T-cell (primary cell): ENCODE measurements around the gene CDT1. TPM values are rescaled to one million over a fixed set of nuclear protein-coding genes. Genes with fewer than 3 reads are reported as not detected.

Experiments
- ATAC-seq, 4 experiments: fragments of 200-7000 bp in 3 of 4; fragments of 150-1000 bp in 1 of 4; cut with Tn5 transposase; replicated peaks in 1 of 4; 1 replicate in 3 of 4; 2 replicates in 1 of 4; pipeline ENCODE4 v1.10.0; 2021; ENCODE audit warnings: moderate library complexity in 3 of 4, mild to moderate bottlenecking in 2 of 4, moderate number of reproducible peaks in 1 of 4
- CTCF ChIA-PET, 2 donors: fragments of 300-600 bp; sonication (Branson Sonifier 250); formaldehyde crosslinking; loops; one replicate each; lab custom pipeline; 2022; ENCODE audit warnings: antibody characterized with exemption in 2 of 2; lab: Charles Lee
- POLR2A ChIA-PET, 2 donors: fragments of 300-600 bp; sonication (Branson Sonifier 250); formaldehyde crosslinking; loops; one replicate each; lab custom pipeline; 2022; ENCODE audit warnings: antibody characterized with exemption in 2 of 2; lab: Charles Lee
- DNase-seq, 35 experiments: peaks; one replicate each; pipeline versions ENCODE4 v3.0.0 to v3.0.0-alpha.2; 2013 to 2023
- H3K27ac ChIP-seq: one replicate; pipeline ENCODE4 v1.5.1; 2013; ENCODE audit warnings: low read length
- H3K27me3 ChIP-seq, 2 experiments: replicated peaks in 1 of 2; 1 replicate in 1 of 2; 2 replicates in 1 of 2; pipeline versions ENCODE4 v1.6.1 to v1.7.0; 2013; ENCODE audit warnings: low read length in 1 of 2, mixed read lengths in 1 of 2; ENCODE audit not compliant: control insufficient read depth in 2 of 2, insufficient read depth in 2 of 2; ENCODE audit errors: extremely low read depth in 1 of 2
- H3K36me3 ChIP-seq, 2 donors: 1 replicate in 1 of 2; 2 replicates in 1 of 2; pipeline versions ENCODE4 v1.6.1 to v1.7.0; 2013; ENCODE audit warnings: low read length in 1 of 2; ENCODE audit not compliant: control insufficient read depth in 2 of 2, insufficient read depth in 1 of 2; ENCODE audit errors: extremely low read depth in 1 of 2
- H3K4me1 ChIP-seq, 2 experiments: 1 replicate in 1 of 2; 2 replicates in 1 of 2; pipeline versions ENCODE4 v1.6.1 to v1.7.0; 2013; ENCODE audit warnings: low read length in 2 of 2, mixed read lengths in 1 of 2; ENCODE audit not compliant: insufficient read depth in 2 of 2, control insufficient read depth in 1 of 2; ENCODE audit errors: extremely low read depth in 1 of 2
- H3K4me3 ChIP-seq, 2 donors: 1 replicate in 1 of 2; 2 replicates in 1 of 2; pipeline versions ENCODE4 v1.5.1 to v1.7.0; 2013; ENCODE audit warnings: mild to moderate bottlenecking in 2 of 2, low read length in 1 of 2, moderate library complexity in 1 of 2; ENCODE audit not compliant: control insufficient read depth in 1 of 2; ENCODE audit errors: extremely low read depth in 1 of 2
- H3K9me3 ChIP-seq: 2 replicates; pipeline ENCODE4 v1.7.0; 2013
- H3K27ac Mint-ChIP-seq, 2 donors: one replicate each; pipeline ENCODE4 v1.8.0; 2020 to 2021; ENCODE audit warnings: mild to moderate bottlenecking in 2 of 2, mixed read lengths in 2 of 2
- H3K27me3 Mint-ChIP-seq, 2 donors: one replicate each; pipeline ENCODE4 v1.8.0; 2021 to 2022; ENCODE audit warnings: mixed read lengths in 2 of 2
- H3K36me3 Mint-ChIP-seq: one replicate; pipeline ENCODE4 v1.8.0; 2021; ENCODE audit warnings: mixed read lengths
- H3K4me1 Mint-ChIP-seq, 3 donors: one replicate each; pipeline ENCODE4 v1.8.0; 2020 to 2022; ENCODE audit warnings: mixed read lengths in 3 of 3, mild to moderate bottlenecking in 1 of 3
- H3K4me3 Mint-ChIP-seq, 3 donors: one replicate each; pipeline ENCODE4 v1.8.0; 2020 to 2022; ENCODE audit warnings: mild to moderate bottlenecking in 3 of 3, mixed read lengths in 3 of 3, moderate library complexity in 3 of 3
- H3K9me3 Mint-ChIP-seq, 3 donors: one replicate each; pipeline ENCODE4 v1.8.0; 2020 to 2022; ENCODE audit warnings: mixed read lengths in 3 of 3
- WGBS: methylation state at CpG from one replicate; pipeline ENCODE4 v1.1.5; 2013; ENCODE audit warnings: missing lambda C conversion rate; ENCODE audit not compliant: insufficient coverage; 5-methylcytosine and 5-hydroxymethylcytosine counted together
- total RNA-seq, 35 experiments: library from RNA in 6 of 35; stranded (reverse) in 6 of 35; fragments of 120-200 nt in 1 of 35; gene quantifications; one replicate each; pipeline versions ENCODE4 v1.2.1 to v1.2.4 and lab custom pipeline; 2013 to 2026

CDT1 gene
- total RNA-seq, 5 donors from 2014 or later (not counting 1 experiment from before 2014, with no cell fraction given): 0.93 to 3.7 (median 1.5) TPM

- peak overlapping the region; percentile 84 for H3K27ac Mint-ChIP-seq
- no peaks in the 10 kb centered on the region for H3K36me3 ChIP-seq
- H3K9me3 Mint-ChIP-seq: no peaks in the 10 kb centered on the region
- H3K27ac ChIP-seq: peak overlapping the region; percentile 68
- CTCF ChIA-PET: interaction anchor here (0.5 to 0.6 kb wide), 3 partner anchors 38 to 54 kb away, joined by 3 to 4 read pairs (median 4); no protein-coding TSS in a partner anchor
- POLR2A ChIA-PET: interaction anchor here in 1 of 2 donors (0.6 kb wide), 1 partner anchor 424 kb away, joined by 3 read pairs; no protein-coding TSS in a partner anchor
- ATAC-seq (no peak), DNase-seq (no peak)
- peaks cover 43 to 59% (median 57%) of the 10 kb centered on the region in 3 donors for H3K4me1 Mint-ChIP-seq
- no peaks in the 10 kb centered on the region for H3K27me3 Mint-ChIP-seq
- H3K4me1 ChIP-seq: peaks cover 46 to 79% of the 10 kb centered on the region in 2 experiments
- peak overlapping the region in 1 of 3 donors; percentile 63 for H3K4me3 Mint-ChIP-seq
- H3K36me3 Mint-ChIP-seq: no peaks in the 10 kb centered on the region
- WGBS: 76% methylated on average over 7 of the region's 13 CpGs
- no peaks in the 10 kb centered on the region for H3K27me3 ChIP-seq
- no peaks in the 10 kb centered on the region for H3K9me3 ChIP-seq
- no peak overlapping the region for H3K4me3 ChIP-seq
These were observed 11.5 kb upstream of the CDT1 start for GRCh38 chr16:88792078-88792550.

GRCh38 chr16:88792668-88793250, 10.8 kb upstream of the CDT1 start:
- Mint-ChIP-seq H3K27me3 (no peaks in the 10 kb centered on the region), H3K4me1 (peaks cover 43 to 59% (median 57%) of the 10 kb centered on the region in 3 donors)
- POLR2A ChIA-PET: interaction anchor here in 1 of 2 donors (0.6 kb wide), 1 partner anchor 423 kb away, joined by 3 read pairs; no protein-coding TSS in a partner anchor

GRCh38 chr16:88793251-88793954, 10.2 kb upstream of the CDT1 start:
- H3K27ac Mint-ChIP-seq: peak overlapping the region; percentile 84
- H3K4me1 Mint-ChIP-seq: peaks cover 43 to 58% (median 57%) of the 10 kb centered on the region in 3 donors
- peak in 1 of 4 experiments; percentile 17 for ATAC-seq
- CTCF ChIA-PET: interaction anchor here in 1 of 2 donors (1.1 kb wide), 1 partner anchor 10 kb away, joined by 5 read pairs; no protein-coding TSS in a partner anchor
- Histone ChIP-seq H3K4me1 (peaks cover 46 to 79% of the 10 kb centered on the region in 2 experiments), H3K4me3 (peak overlapping the region; percentile 3 to 29), H3K36me3 (no peaks in the 10 kb centered on the region), H3K27ac (peak overlapping the region; percentile 68), H3K9me3 (no peaks in the 10 kb centered on the region), H3K27me3 (no peaks in the 10 kb centered on the region)
- H3K9me3 Mint-ChIP-seq: no peaks in the 10 kb centered on the region
- POLR2A ChIA-PET: no interaction called here
- WGBS: 47% methylated on average over 28 of the region's 35 CpGs
- no peaks in the 10 kb centered on the region for H3K27me3 Mint-ChIP-seq
- H3K4me3 Mint-ChIP-seq: peak overlapping the region in 2 of 3 donors; percentile 21 to 71
- H3K36me3 Mint-ChIP-seq: no peaks in the 10 kb centered on the region
- DNase-seq: no peak

More at GRCh38 chr16:88792668-88793250, 10.8 kb upstream of the CDT1 start:
- 90% methylated on average over 11 of the region's 12 CpGs for WGBS
- peak overlapping the region in 1 of 2 donors; percentile 29 for H3K4me3 ChIP-seq
- H3K4me1 ChIP-seq: peaks cover 46 to 79% of the 10 kb centered on the region in 2 experiments
- CTCF ChIA-PET: interaction anchor here in 1 of 2 donors (0.6 kb wide), 2 partner anchors 38 to 55 kb away, joined by 3 to 4 read pairs; no protein-coding TSS in a partner anchor
- H3K9me3 ChIP-seq: no peaks in the 10 kb centered on the region
- Mint-ChIP-seq H3K4me3 (peak overlapping the region in 1 of 3 donors; percentile 71), H3K36me3 (no peaks in the 10 kb centered on the region), H3K27ac (peak overlapping the region; percentile 84), H3K9me3 (no peaks in the 10 kb centered on the region)
- H3K27me3 ChIP-seq: no peaks in the 10 kb centered on the region
- DNase-seq (no peak), ATAC-seq (no peak)
- H3K27ac ChIP-seq: peak overlapping the region; percentile 68
- no peaks in the 10 kb centered on the region for H3K36me3 ChIP-seq

GRCh38 chr16:88796278-88796677, 7.3 kb upstream of the CDT1 start:
- H3K36me3 Mint-ChIP-seq: no peaks in the 10 kb centered on the region
- ChIA-PET CTCF (no interaction called here), POLR2A (interaction anchor here in 1 of 2 donors (0.6 kb wide), 1 partner anchor 176 kb away, joined by 3 read pairs; no protein-coding TSS in a partner anchor)
- H3K4me1 Mint-ChIP-seq: peaks cover 39 to 55% (median 54%) of the 10 kb centered on the region in 3 donors
- 87% methylated on average over 3 of the region's 4 CpGs for WGBS
- Histone ChIP-seq H3K4me3 (no peak overlapping the region), H3K36me3 (no peaks in the 10 kb centered on the region), H3K27ac (peak overlapping the region; percentile 37), H3K9me3 (no peaks in the 10 kb centered on the region), H3K27me3 (no peaks in the 10 kb centered on the region), H3K4me1 (peaks cover 36 to 68% of the 10 kb centered on the region in 2 experiments)
- H3K27me3 Mint-ChIP-seq: no peaks in the 10 kb centered on the region
- peak overlapping the region in 1 of 2 donors; percentile 74 for H3K27ac Mint-ChIP-seq
- DNase-seq (no peak), ATAC-seq (no peak)
- no peaks in the 10 kb centered on the region for H3K9me3 Mint-ChIP-seq
- H3K4me3 Mint-ChIP-seq: no peak overlapping the region

DNA sequence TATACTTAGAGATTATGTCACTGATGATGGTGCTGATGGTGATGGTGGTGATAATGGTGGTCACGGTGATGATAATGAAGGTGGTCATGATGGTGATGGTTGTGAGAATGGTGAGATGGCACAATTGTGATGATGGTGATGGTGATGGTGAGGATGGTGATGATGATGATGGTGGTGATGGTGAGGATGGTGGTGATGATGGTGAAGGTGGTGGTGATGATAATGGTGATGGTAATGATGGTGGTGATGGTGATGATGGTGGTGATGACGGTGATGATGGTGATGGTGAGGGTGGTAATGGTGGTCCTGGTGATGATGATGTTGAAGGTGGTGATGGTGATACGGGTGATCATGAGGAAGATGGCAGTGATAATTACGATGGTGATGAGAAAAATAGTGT, 5.5 kb upstream of the CDT1 start:
- no peaks in the 10 kb centered on the region for H3K9me3 ChIP-seq
- Mint-ChIP-seq H3K4me1 (peaks cover 32 to 45% (median 42%) of the 10 kb centered on the region in 3 donors), H3K27ac (no peak overlapping the region), H3K4me3 (no peak overlapping the region), H3K27me3 (no peaks in the 10 kb centered on the region), H3K9me3 (no peaks in the 10 kb centered on the region), H3K36me3 (no peaks in the 10 kb centered on the region)
- CTCF ChIA-PET: interaction anchor here in 1 of 2 donors (0.6 kb wide), 1 partner anchor 15 kb away, joined by 3 read pairs; no protein-coding TSS in a partner anchor
- H3K27me3 ChIP-seq: no peaks in the 10 kb centered on the region
- no peak overlapping the region for H3K4me3 ChIP-seq
- DNase-seq (no peak), ATAC-seq (no peak)
- POLR2A ChIA-PET: interaction anchor here in 1 of 2 donors (0.6 kb wide), 1 partner anchor 60 kb away, joined by 3 read pairs; no protein-coding TSS in a partner anchor
- H3K27ac ChIP-seq: no peak overlapping the region
- H3K4me1 ChIP-seq: peaks cover 19 to 67% of the 10 kb centered on the region in 2 experiments
- no peaks in the 10 kb centered on the region for H3K36me3 ChIP-seq
- 86% methylated on average over 3 of the region's 4 CpGs for WGBS
